Measurements from ENCODE around the gene KCNJ6.

DNA sequence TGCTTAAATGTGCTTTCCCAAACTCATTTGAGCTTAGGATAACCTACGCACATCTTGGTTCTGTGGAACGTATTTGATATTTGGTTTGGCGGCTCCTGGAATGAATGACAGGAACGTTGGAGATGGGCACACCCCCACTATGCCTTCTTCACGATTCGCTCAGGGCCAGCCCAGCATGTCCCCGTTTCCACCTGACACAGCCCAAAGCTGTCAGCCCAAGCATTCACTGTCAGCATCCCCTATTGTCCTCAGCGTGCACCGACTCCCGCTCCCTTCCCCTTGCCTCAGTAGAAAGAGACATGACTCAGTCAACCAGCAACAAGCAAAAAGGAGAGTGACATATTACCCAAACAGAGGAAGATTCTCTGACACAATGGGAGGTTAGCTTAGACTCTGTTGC lies 181.4 kb downstream of the KCNJ6 start:
- no peak for TF ChIP-seq BHLHE40 (IDR thresholded peaks at IDR 0.05; ENCODE audit: borderline replicate concordance)
- no peak for TF ChIP-seq FOXA1 (IDR thresholded peaks at IDR 0.05)
- TF ChIP-seq FOXK2 (IDR thresholded peaks at IDR 0.05): no peak
- no peak for TF ChIP-seq FOXM1 (IDR thresholded peaks at IDR 0.05; ENCODE audit: borderline replicate concordance)

Data from HEK293T (cell line).